GM12878 (cell line): Measurements from ENCODE around the gene CSNK1G2. TPM values are rescaled to one million over a fixed set of nuclear protein-coding genes. Genes with fewer than 3 reads are reported as not detected.
A peak's percentile ranks its signal among the peaks of the same experiment; 100 is the strongest.

Experiments
- ATAC-seq: fragments of 200-7000 bp; cut with Tn5 transposase; 3 replicates; pipeline ENCODE4 v1.9.1; 2020; ENCODE audit warnings: mild to moderate bottlenecking, moderate library complexity
- BruUV-seq: library from RNA; stranded (reverse); fragments of 400-500 nt; replicated peaks from 2 replicates; lab custom pipeline; 2021; lab: Mats Ljungman, UMichigan
- CTCF ChIA-PET: fragments of 300-600 bp; sonication (Branson Sonifier 250); formaldehyde crosslinking; extraction: SDS; loops from one replicate; lab custom pipeline; 2021; ENCODE audit warnings: inconsistent platforms; lab: Yijun Ruan, JAX
- POLR2A ChIA-PET: fragments of 350-600 bp; formaldehyde crosslinking; extraction: SDS; loops from one replicate; lab custom pipeline; 2021; ENCODE audit warnings: inconsistent platforms; lab: Charles Lee
- RAD21 ChIA-PET: fragments of 300-600 bp; sonication (Branson Sonifier 250); formaldehyde crosslinking; loops from one replicate; lab custom pipeline; 2023; ENCODE audit warnings: antibody characterized with exemption; ENCODE audit not compliant: unreplicated experiment; lab: Charles Lee
- SMC1A ChIA-PET: fragments of 300-600 bp; sonication (Branson Sonifier 250); formaldehyde crosslinking; loops from one replicate; lab custom pipeline; 2023; ENCODE audit not compliant: unreplicated experiment, uncharacterized antibody; lab: Charles Lee
- DNase-seq: peaks from one replicate; pipeline ENCODE4 v3.0.0-alpha.2; 2011; ENCODE audit warnings: low read depth, low spot score
- FAIRE-seq: peaks from 3 replicates; lab custom pipeline; 2011; peaks lifted over from hg19 to GRCh38; lab: Jason Lieb, UNC
- H2AFZ ChIP-seq: 2 replicates; pipeline ENCODE4 v1.6.0; 2011; ENCODE audit warnings: low read depth, low read length, control low read depth; ENCODE audit not compliant: control insufficient read depth
- H3K27ac ChIP-seq: 2 replicates; pipeline ENCODE4 v1.5.1; 2011; ENCODE audit warnings: control low read depth; ENCODE audit not compliant: control insufficient read depth, insufficient read depth
- H3K27me3 ChIP-seq, 2 experiments: replicated peaks in 1 of 2; 2 replicates each; pipeline versions ENCODE4 v1.6.0 to v1.6.1; 2011; ENCODE audit warnings: low read length in 1 of 2; ENCODE audit not compliant: control insufficient read depth in 2 of 2, insufficient read depth in 2 of 2
- H3K36me3 ChIP-seq, 2 experiments: 2 replicates each; pipeline ENCODE4 v1.5.1; 2011; ENCODE audit warnings: low read length in 1 of 2; ENCODE audit not compliant: control insufficient read depth in 2 of 2, insufficient read depth in 2 of 2
- H3K4me1 ChIP-seq: 2 replicates; pipeline ENCODE4 v1.6.1; 2011; ENCODE audit warnings: mild to moderate bottlenecking, low read length, moderate library complexity, mixed read lengths; ENCODE audit not compliant: control insufficient read depth, insufficient read depth
- H3K4me2 ChIP-seq: 2 replicates; pipeline ENCODE4 v1.6.0; 2011; ENCODE audit warnings: control low read depth; ENCODE audit not compliant: control insufficient read depth, insufficient read depth
- H3K4me3 ChIP-seq: fragments of 200-600 bp; sonication (generic); 2 replicates; pipeline ENCODE4 v1.5.1; 2016
- H3K79me2 ChIP-seq: 2 replicates; pipeline ENCODE4 v1.6.0; 2011; ENCODE audit warnings: low read length; ENCODE audit not compliant: control insufficient read depth, insufficient read depth
- H3K9ac ChIP-seq: 2 replicates; pipeline ENCODE4 v1.8.0; 2011; ENCODE audit warnings: low read length, control low read depth, mixed read lengths; ENCODE audit not compliant: control insufficient read depth, insufficient read depth
- H3K9me3 ChIP-seq: replicated peaks from 3 replicates; pipeline ENCODE4 v1.5.1; 2011; ENCODE audit warnings: mild to moderate bottlenecking, low read length; ENCODE audit not compliant: control insufficient read depth, insufficient read depth
- H4K20me1 ChIP-seq: 2 replicates; pipeline ENCODE4 v1.6.0; 2011; ENCODE audit not compliant: control insufficient read depth, insufficient read depth
- BMI1 ChIP-seq: fragments of 450-650 bp; IDR thresholded peaks from 2 replicates; pipeline ENCODE4 v1.6.1; 2016; ENCODE audit warnings: mild to moderate bottlenecking, moderate library complexity, borderline replicate concordance
- CHD2 ChIP-seq: IDR thresholded peaks from 2 replicates; pipeline ENCODE4 v1.6.1; 2011; ENCODE audit warnings: low read depth, low read length, improper control_type of control experiment, borderline replicate concordance
- CREM ChIP-seq: IDR thresholded peaks from 2 replicates; pipeline ENCODE4 v1.6.1; 2014; ENCODE audit warnings: antibody characterized with exemption, low read depth
- DPF2 ChIP-seq: fragments of 450-650 bp; IDR thresholded peaks from 2 replicates; pipeline ENCODE4 v1.6.1; 2017; ENCODE audit warnings: mild to moderate bottlenecking
- EZH2 ChIP-seq: IDR thresholded peaks from 2 replicates; pipeline ENCODE4 v1.6.1; 2012; ENCODE audit warnings: low read depth, mild to moderate bottlenecking, control low read depth, inconsistent platforms, low read length, borderline replicate concordance; ENCODE audit not compliant: control insufficient read depth
- HDGF ChIP-seq: fragments of 450-650 bp; IDR thresholded peaks from 2 replicates; pipeline ENCODE4 v1.6.1; 2016; ENCODE audit warnings: antibody characterized with exemption
- JUND ChIP-seq: IDR thresholded peaks from 2 replicates; pipeline ENCODE4 v1.6.1; 2012; ENCODE audit warnings: low read depth, mild to moderate bottlenecking, low read length, improper control_type of control experiment, moderate library complexity
- NFYA ChIP-seq: IDR thresholded peaks from 2 replicates; pipeline ENCODE4 v1.6.1; 2011; ENCODE audit warnings: low read depth, mild to moderate bottlenecking, low read length, improper control_type of control experiment, borderline replicate concordance
- NR2C1 ChIP-seq: fragments of 450-650 bp; IDR thresholded peaks from 2 replicates; pipeline ENCODE4 v1.6.1; 2017; ENCODE audit warnings: antibody characterized with exemption, mild to moderate bottlenecking, moderate library complexity
- PAX8 ChIP-seq: fragments of 450-650 bp; IDR thresholded peaks from 2 replicates; pipeline ENCODE4 v1.6.1; 2017; ENCODE audit warnings: mild to moderate bottlenecking, moderate library complexity
- SMARCA5 ChIP-seq: fragments of 450-650 bp; IDR thresholded peaks from 2 replicates; pipeline ENCODE4 v1.6.1; 2017; ENCODE audit warnings: mild to moderate bottlenecking
- ZNF384 ChIP-seq: IDR thresholded peaks from 2 replicates; pipeline ENCODE4 v1.6.1; 2012; ENCODE audit warnings: low read depth, mild to moderate bottlenecking, low read length, improper control_type of control experiment, borderline replicate concordance
- whole genome bisulfite sequencing: methylation state at CpG from one replicate; pipeline ENCODE4 v1.1.6; 2016; ENCODE audit warnings: low lambda C conversion rate; ENCODE audit not compliant: insufficient replicate concordance, insufficient coverage; ENCODE audit errors: missing lambda C conversion rate; 5-methylcytosine and 5-hydroxymethylcytosine counted together
- in situ Hi-C: fragments of 300-500 bp; cut with MboI; formaldehyde crosslinking; loops from 9 replicates; pipeline ENCODE4 v1.14.3; 2018; ENCODE audit warnings: mixed read lengths
- intact Hi-C: fragments of 100-400 bp; cut with micrococcal nuclease; formaldehyde crosslinking; loops from one replicate; pipeline ENCODE4 v1.14.2; 2022; ENCODE audit not compliant: unreplicated experiment
- polyA plus RNA-seq, 11 experiments: library from polyadenylated mRNA; depleted of rRNA in 4 of 11; unstranded in 6 of 11; stranded (reverse) in 5 of 11; fragments of >200 nt; fragmentation: Nextera tagmentation in 4 of 11; fragmentation: Illumina TruSeq in 1 of 11; extraction: Ambion mirVana in 4 of 11; extraction: Trizol in 1 of 11; gene quantifications; 1 replicate in 1 of 11; 2 replicates in 10 of 11; pipeline versions ENCODE4 v1.2.1 to v1.2.3, GENCODE V29; 2011 to 2016; ENCODE audit warnings: inconsistent platforms in 2 of 11, missing spikeins in 2 of 11, low read depth in 1 of 11
- total RNA-seq, 4 experiments: library from RNA; depleted of rRNA in 3 of 4; stranded (reverse); fragments of >200 nt in 3 of 4; fragmentation: Illumina TruSeq in 1 of 4; extraction: Trizol in 1 of 4; gene quantifications; 2 replicates each; pipeline versions ENCODE4 v1.2.1 to v1.2.3, GENCODE V29; 2013 to 2021
- TF ChIP-seq, protein P1 (sequence below): IDR thresholded peaks from 2 replicates; pipeline ENCODE4 v1.6.1; 2011; ENCODE audit warnings: low read depth, low read length, improper control_type of control experiment, borderline replicate concordance
- TF ChIP-seq, protein P2 (sequence below): fragments of 450-650 bp; IDR thresholded peaks from 2 replicates; pipeline ENCODE4 v1.6.1; 2018; ENCODE audit warnings: mild to moderate bottlenecking, low read depth, moderate library complexity; ENCODE audit not compliant: partially characterized antibody

The CSNK1G2 gene
- total and polyA plus RNA-seq, 10 of the 15 experiments (the other 5 are each of a cell fraction or from before 2014, with no cell fraction given): 0.64 to 109 (median 25.0) TPM

DNA sequence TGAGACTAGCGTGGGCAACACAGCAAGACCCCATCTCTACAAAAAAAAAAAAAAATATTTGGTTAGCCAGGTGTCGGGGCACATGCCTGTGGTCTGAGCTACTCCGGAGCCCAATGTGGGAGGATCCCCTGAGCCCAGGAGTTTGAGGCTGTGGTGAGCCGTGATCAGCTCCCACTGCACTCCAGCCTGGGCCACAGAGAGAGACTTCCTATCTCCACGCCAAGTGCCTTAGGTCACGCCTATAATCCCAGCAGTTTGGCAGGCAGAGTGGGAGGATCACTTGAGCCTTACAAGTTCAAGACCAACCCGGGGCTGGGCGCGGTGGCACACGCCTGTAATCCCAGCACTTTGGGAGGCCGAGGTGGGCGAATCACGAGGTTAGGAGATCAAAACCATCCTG is 44.5 kb upstream of the CSNK1G2 start:
- ChIA-PET RAD21 (interaction anchor here (0.7 to 2.6 kb wide), 9 partner anchors 8 to 241 kb away, joined by 3 to 16 read pairs (median 3); no protein-coding TSS in a partner anchor), POLR2A (interaction anchor here (0.6 to 2.7 kb wide), 14 partner anchors 11 to 354 kb away, joined by 3 to 15 read pairs (median 6); partner anchors contain the start of gene ABHD17A), CTCF (interaction anchor here (0.6 to 2.0 kb wide), 13 partner anchors 9 to 376 kb away, joined by 3 to 10 read pairs (median 5); partner anchors contain the start of genes ADAT3, CSNK1G2 and SCAMP4), SMC1A (interaction anchor here (2.0 to 2.6 kb wide), 2 partner anchors 31 to 34 kb away, joined by 9 read pairs; no protein-coding TSS in a partner anchor)
- H2AFZ ChIP-seq: no peak overlapping the region
- H3K9me3 ChIP-seq: no peaks in the 10 kb centered on the region
- in situ Hi-C loops (no loop called here), intact Hi-C loops (loop anchor here (2.0 to 5.0 kb wide), 2 partner anchors 32 to 156 kb away; partner anchors contain the start of gene MKNK2)
- H3K27me3 ChIP-seq: no peaks in the 10 kb centered on the region
- no peaks in the 10 kb centered on the region for H4K20me1 ChIP-seq
- 32% methylated on average over 13 of the region's 13 CpGs for WGBS
- H3K79me2 ChIP-seq: no peaks in the 10 kb centered on the region
- TF ChIP-seq BMI1 (no peak), JUND (no peak), CREM (no peak), HDGF (peak; percentile 30; the same call in 1 of the 2 replicates), ZNF384 (no peak), PAX8 (no peak), SMARCA5 (peak; percentile 16; the same call in 1 of the 2 replicates), NFYA (no peak), NR2C1 (no peak), DPF2 (no peak), EZH2 (no peak), CHD2 (no peak)
- TF ChIP-seq, protein P1, sequence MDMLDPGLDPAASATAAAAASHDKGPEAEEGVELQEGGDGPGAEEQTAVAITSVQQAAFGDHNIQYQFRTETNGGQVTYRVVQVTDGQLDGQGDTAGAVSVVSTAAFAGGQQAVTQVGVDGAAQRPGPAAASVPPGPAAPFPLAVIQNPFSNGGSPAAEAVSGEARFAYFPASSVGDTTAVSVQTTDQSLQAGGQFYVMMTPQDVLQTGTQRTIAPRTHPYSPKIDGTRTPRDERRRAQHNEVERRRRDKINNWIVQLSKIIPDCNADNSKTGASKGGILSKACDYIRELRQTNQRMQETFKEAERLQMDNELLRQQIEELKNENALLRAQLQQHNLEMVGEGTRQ: no peak
- TF ChIP-seq, protein P2, sequence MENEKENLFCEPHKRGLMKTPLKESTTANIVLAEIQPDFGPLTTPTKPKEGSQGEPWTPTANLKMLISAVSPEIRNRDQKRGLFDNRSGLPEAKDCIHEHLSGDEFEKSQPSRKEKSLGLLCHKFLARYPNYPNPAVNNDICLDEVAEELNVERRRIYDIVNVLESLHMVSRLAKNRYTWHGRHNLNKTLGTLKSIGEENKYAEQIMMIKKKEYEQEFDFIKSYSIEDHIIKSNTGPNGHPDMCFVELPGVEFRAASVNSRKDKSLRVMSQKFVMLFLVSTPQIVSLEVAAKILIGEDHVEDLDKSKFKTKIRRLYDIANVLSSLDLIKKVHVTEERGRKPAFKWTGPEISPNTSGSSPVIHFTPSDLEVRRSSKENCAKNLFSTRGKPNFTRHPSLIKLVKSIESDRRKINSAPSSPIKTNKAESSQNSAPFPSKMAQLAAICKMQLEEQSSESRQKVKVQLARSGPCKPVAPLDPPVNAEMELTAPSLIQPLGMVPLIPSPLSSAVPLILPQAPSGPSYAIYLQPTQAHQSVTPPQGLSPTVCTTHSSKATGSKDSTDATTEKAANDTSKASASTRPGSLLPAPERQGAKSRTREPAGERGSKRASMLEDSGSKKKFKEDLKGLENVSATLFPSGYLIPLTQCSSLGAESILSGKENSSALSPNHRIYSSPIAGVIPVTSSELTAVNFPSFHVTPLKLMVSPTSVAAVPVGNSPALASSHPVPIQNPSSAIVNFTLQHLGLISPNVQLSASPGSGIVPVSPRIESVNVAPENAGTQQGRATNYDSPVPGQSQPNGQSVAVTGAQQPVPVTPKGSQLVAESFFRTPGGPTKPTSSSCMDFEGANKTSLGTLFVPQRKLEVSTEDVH: no peak
- no peaks in the 10 kb centered on the region for H3K36me3 ChIP-seq
- H3K4me3 ChIP-seq: peak overlapping the region; percentile 52; the same call in 1 of the 2 replicates
- peak overlapping the region; percentile 78 for H3K4me2 ChIP-seq
- H3K9ac ChIP-seq: no peak overlapping the region
- BruUV-seq: TSS peak; percentile 84
- DNase-seq (no peak), FAIRE-seq (no peak), ATAC-seq (no peak)
- H3K4me1 ChIP-seq: peaks cover 23% of the 10 kb centered on the region
- 0 out of 2 replicates have a peak overlapping the region, but pooled peaks have one; percentile 66 for H3K27ac ChIP-seq
